NCI-H226 (cell line): ENCODE measurements around the gene TAOK1.
A peak's percentile ranks its signal among the peaks of the same experiment; 100 is the strongest.
"Not testable (repeated sequence)": the region's sequence is repeated elsewhere in the genome, so short reads cannot be mapped to it uniquely, and the experiment has no call there.

Experiments used
- DNase-seq: peaks from one replicate; pipeline ENCODE4 v3.0.0-alpha.2; 2015

TAOK1 gene

GRCh38 chr17:29549177-29549923 lies 159.2 kb downstream of the TAOK1 start:
- no peak for DNase-seq

GRCh38 chr17:29555840-29556239 lies 165.7 kb downstream of the TAOK1 start:
- DNase-seq, result no peak

GRCh38 chr17:29557085-29557738 lies 167.0 kb downstream of the TAOK1 start:
- DNase-seq, result peak; percentile 91

GRCh38 chr17:29557739-29558116 lies 167.6 kb downstream of the TAOK1 start:
- DNase-seq, result no peak

GRCh38 chr17:29558139-29558538 lies 168.0 kb downstream of the TAOK1 start:
- not testable (repeated sequence) for DNase-seq

- no peak for DNase-seq
These were observed 169.5 kb downstream of the TAOK1 start for GRCh38 chr17:29559640-29560039.

- DNase-seq, result no peak
These were observed 170.2 kb downstream of the TAOK1 start for GRCh38 chr17:29560316-29560715.

GRCh38 chr17:29561554-29562517 lies 171.7 kb downstream of the TAOK1 start:
- DNase-seq, result peak; percentile 45

GRCh38 chr17:29562615-29563014 lies 172.5 kb downstream of the TAOK1 start:
- DNase-seq, result no peak

- DNase-seq, result no peak
These were observed 173.7 kb downstream of the TAOK1 start for GRCh38 chr17:29563816-29564215.

- peak; percentile 33 for DNase-seq
These were observed 175.7 kb downstream of the TAOK1 start for GRCh38 chr17:29565643-29566472.

- peak; percentile 81 for DNase-seq
These were observed 176.5 kb downstream of the TAOK1 start, which contains the start of gene ABHD15 for GRCh38 chr17:29566473-29567303. Gene ABHD15, minus strand, starts transcription at chr17:29567037. Its CDS starts 71 bp downstream, at chr17:29566966.

GRCh38 chr17:29567304-29567553 lies 177.1 kb downstream of the TAOK1 start:
- DNase-seq, result no peak

- peak; percentile 29 for DNase-seq
These were observed 177.6 kb downstream of the TAOK1 start for GRCh38 chr17:29567554-29568330.

GRCh38 chr17:29568331-29569244 lies 178.4 kb downstream of the TAOK1 start, which contains the start of gene TP53I13:
Gene TP53I13, plus strand, starts transcription at chr17:29568701. Its CDS starts 58 bp downstream, at chr17:29568759.
- peak; percentile 74 for DNase-seq

- no peak for DNase-seq
These were observed 179.2 kb downstream of the TAOK1 start for GRCh38 chr17:29569245-29569950.

GRCh38 chr17:29570521-29570920 lies 180.4 kb downstream of the TAOK1 start:
- DNase-seq, result no peak

GRCh38 chr17:29571486-29571882 lies 181.3 kb downstream of the TAOK1 start:
- no peak for DNase-seq
